Lower leg skin (tissue), 3 donors: ENCODE measurements around the gene WWOX.

ENCODE experiments used
- POLR2A ChIP-seq, 2 donors: fragments of 450-650 bp; IDR thresholded peaks; one replicate each; pipeline ENCODE4 v1.6.1; 2016 to 2017; ENCODE audit warnings: antibody characterized with exemption in 2 of 2, mild to moderate bottlenecking in 1 of 2, moderate library complexity in 1 of 2
- TF ChIP-seq, protein P1 (sequence below), 3 donors: fragments of 450-650 bp; IDR thresholded peaks; one replicate each; pipeline ENCODE4 v1.5.1; 2016; ENCODE audit warnings: antibody characterized with exemption in 3 of 3, mild to moderate bottlenecking in 3 of 3, moderate library complexity in 2 of 3

DNA sequence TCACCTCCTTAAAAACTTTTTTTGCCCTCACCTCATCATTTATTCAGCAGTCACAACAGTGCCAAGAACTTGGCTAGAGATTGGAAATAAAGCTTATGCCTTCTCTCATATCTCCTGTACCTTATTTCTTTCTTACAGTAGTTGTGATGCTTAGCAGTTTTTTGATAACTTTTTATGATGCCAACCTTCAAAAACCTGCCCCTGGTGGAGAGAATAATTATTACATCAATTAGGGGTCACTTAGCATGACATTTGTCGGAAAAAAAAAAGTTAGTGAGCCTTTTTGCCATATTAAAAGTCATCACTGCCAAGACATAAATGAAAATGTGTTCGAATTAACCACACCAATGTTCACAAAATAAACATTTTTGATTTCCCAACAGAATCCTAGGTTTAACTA, 296.6 kb downstream of the WWOX start:
- TF ChIP-seq, protein P1, sequence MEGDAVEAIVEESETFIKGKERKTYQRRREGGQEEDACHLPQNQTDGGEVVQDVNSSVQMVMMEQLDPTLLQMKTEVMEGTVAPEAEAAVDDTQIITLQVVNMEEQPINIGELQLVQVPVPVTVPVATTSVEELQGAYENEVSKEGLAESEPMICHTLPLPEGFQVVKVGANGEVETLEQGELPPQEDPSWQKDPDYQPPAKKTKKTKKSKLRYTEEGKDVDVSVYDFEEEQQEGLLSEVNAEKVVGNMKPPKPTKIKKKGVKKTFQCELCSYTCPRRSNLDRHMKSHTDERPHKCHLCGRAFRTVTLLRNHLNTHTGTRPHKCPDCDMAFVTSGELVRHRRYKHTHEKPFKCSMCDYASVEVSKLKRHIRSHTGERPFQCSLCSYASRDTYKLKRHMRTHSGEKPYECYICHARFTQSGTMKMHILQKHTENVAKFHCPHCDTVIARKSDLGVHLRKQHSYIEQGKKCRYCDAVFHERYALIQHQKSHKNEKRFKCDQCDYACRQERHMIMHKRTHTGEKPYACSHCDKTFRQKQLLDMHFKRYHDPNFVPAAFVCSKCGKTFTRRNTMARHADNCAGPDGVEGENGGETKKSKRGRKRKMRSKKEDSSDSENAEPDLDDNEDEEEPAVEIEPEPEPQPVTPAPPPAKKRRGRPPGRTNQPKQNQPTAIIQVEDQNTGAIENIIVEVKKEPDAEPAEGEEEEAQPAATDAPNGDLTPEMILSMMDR (IDR thresholded peaks at IDR 0.05) = no peak
- TF ChIP-seq POLR2A (IDR thresholded peaks at IDR 0.05) = no peak
